Calu3 (cell line): Measurements from ENCODE around the gene MS4A13. TPM values are rescaled to one million over a fixed set of nuclear protein-coding genes. Genes with fewer than 3 reads are reported as not detected.
A peak's percentile ranks its signal among the peaks of the same experiment; 100 is the strongest.

Source experiments
- BruUV-seq: library from RNA; stranded (reverse); fragments of 400-500 nt; replicated peaks from 2 replicates; lab custom pipeline; 2021; lab: Mats Ljungman, UMichigan
- CTCF ChIA-PET: fragments of 300-600 bp; sonication (Branson Sonifier 250); formaldehyde crosslinking; loops from one replicate; lab custom pipeline; 2022; ENCODE audit warnings: antibody characterized with exemption; lab: Charles Lee
- DNase-seq: peaks from one replicate; pipeline ENCODE4 v3.0.0; 2022
- H3K27ac Mint-ChIP-seq: one replicate; pipeline ENCODE4 v1.8.0; 2022; ENCODE audit warnings: mixed read lengths; ENCODE audit not compliant: unreplicated experiment
- H3K27me3 Mint-ChIP-seq: one replicate; pipeline ENCODE4 v1.8.0; 2022; ENCODE audit warnings: mixed read lengths; ENCODE audit not compliant: unreplicated experiment
- H3K36me3 Mint-ChIP-seq: one replicate; pipeline ENCODE4 v1.8.0; 2022; ENCODE audit warnings: mild to moderate bottlenecking, moderate library complexity, mixed read lengths; ENCODE audit not compliant: insufficient read depth, unreplicated experiment
- H3K4me1 Mint-ChIP-seq: one replicate; pipeline ENCODE4 v1.8.0; 2022; ENCODE audit warnings: mild to moderate bottlenecking, low read depth, mixed read lengths; ENCODE audit not compliant: unreplicated experiment
- H3K4me3 Mint-ChIP-seq: one replicate; pipeline ENCODE4 v1.8.0; 2022; ENCODE audit warnings: mild to moderate bottlenecking, low read depth, moderate library complexity, mixed read lengths; ENCODE audit not compliant: unreplicated experiment
- H3K9me3 Mint-ChIP-seq: one replicate; pipeline ENCODE4 v1.8.0; 2022; ENCODE audit warnings: low read depth, mixed read lengths; ENCODE audit not compliant: unreplicated experiment
- intact Hi-C: fragments of 100-400 bp; cut with micrococcal nuclease; formaldehyde crosslinking; loops from one replicate; pipeline ENCODE4 v1.10.0; 2022; ENCODE audit not compliant: unreplicated experiment
- total RNA-seq: library from RNA; stranded (reverse); gene quantifications from 2 replicates; pipeline ENCODE4 v1.2.3, GENCODE V29; 2022
- TF ChIP-seq, protein P1 (sequence below): fragments of 200-600 bp; IDR thresholded peaks from one replicate; pipeline ENCODE4 v1.8.0; 2022; ENCODE audit warnings: antibody characterized with exemption; ENCODE audit not compliant: unreplicated experiment

The MS4A13 gene
- total RNA-seq, 1 experiment from 2014 or later, result not detected

DNA sequence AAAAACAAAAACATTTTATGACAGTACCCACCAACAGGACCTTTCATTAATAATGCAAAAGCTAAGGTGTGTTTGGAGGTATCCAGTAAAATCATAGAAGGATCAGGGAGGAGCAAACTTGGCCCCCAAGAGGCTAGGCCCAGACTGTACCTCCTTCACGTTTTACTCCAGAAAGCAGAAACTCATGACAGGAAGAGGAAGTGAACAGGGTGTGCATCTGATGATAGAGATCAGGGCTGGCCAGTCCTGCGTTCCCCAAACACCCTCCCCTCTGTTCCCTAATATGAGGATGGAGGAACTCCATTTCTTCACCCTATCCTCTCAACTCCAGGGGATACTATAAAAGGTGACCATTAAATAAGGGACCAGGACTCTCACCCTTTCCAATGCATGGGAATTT lies 32.8 kb upstream of the MS4A13 start:
- DNase-seq, result no peak
- CTCF ChIA-PET, result no interaction called here
- no peaks in the 10 kb centered on the region for H3K36me3 Mint-ChIP-seq
- H3K9me3 Mint-ChIP-seq, result no peaks in the 10 kb centered on the region
- H3K27ac Mint-ChIP-seq, result no peak overlapping the region
- H3K4me1 Mint-ChIP-seq, result no peaks in the 10 kb centered on the region
- H3K27me3 Mint-ChIP-seq, result peaks cover 20% of the 10 kb centered on the region
- no TSS peak for BruUV-seq
- intact Hi-C loops, result no loop called here
- TF ChIP-seq, protein P1, sequence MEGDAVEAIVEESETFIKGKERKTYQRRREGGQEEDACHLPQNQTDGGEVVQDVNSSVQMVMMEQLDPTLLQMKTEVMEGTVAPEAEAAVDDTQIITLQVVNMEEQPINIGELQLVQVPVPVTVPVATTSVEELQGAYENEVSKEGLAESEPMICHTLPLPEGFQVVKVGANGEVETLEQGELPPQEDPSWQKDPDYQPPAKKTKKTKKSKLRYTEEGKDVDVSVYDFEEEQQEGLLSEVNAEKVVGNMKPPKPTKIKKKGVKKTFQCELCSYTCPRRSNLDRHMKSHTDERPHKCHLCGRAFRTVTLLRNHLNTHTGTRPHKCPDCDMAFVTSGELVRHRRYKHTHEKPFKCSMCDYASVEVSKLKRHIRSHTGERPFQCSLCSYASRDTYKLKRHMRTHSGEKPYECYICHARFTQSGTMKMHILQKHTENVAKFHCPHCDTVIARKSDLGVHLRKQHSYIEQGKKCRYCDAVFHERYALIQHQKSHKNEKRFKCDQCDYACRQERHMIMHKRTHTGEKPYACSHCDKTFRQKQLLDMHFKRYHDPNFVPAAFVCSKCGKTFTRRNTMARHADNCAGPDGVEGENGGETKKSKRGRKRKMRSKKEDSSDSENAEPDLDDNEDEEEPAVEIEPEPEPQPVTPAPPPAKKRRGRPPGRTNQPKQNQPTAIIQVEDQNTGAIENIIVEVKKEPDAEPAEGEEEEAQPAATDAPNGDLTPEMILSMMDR, result no peak
- no peak overlapping the region for H3K4me3 Mint-ChIP-seq

DNA sequence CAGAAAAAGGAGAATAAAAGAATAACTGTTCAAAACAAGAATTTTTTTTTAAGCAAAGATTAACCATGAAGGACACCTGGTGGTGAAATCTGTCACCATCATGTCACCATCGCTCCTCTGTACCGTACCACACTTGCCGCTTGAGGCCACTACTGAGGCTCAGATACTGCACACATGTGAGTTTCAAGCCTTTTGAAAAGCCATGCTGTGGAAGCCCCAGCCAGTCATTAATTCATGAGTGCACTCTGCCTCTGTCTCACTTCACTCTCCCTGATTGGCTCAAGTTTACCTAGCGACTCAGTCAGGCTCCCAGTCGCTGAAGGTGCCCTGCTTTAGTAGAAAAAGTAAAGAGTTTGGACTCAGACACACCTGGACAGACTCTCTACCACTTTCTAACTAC lies 29.2 kb upstream of the MS4A13 start:
- TF ChIP-seq, protein P1, result peak; percentile 82
- intact Hi-C loops, result loop anchor here (1.0 to 5.0 kb wide), 3 partner anchors 123 to 221 kb away; no protein-coding TSS in a partner anchor
- no TSS peak for BruUV-seq
- no peaks in the 10 kb centered on the region for H3K4me1 Mint-ChIP-seq
- no peak overlapping the region for H3K27ac Mint-ChIP-seq
- DNase-seq, result peak; percentile 67
- no peak overlapping the region for H3K4me3 Mint-ChIP-seq
- H3K9me3 Mint-ChIP-seq, result no peaks in the 10 kb centered on the region
- CTCF ChIA-PET, result no interaction called here
- no peaks in the 10 kb centered on the region for H3K27me3 Mint-ChIP-seq
- H3K36me3 Mint-ChIP-seq, result no peaks in the 10 kb centered on the region

DNA sequence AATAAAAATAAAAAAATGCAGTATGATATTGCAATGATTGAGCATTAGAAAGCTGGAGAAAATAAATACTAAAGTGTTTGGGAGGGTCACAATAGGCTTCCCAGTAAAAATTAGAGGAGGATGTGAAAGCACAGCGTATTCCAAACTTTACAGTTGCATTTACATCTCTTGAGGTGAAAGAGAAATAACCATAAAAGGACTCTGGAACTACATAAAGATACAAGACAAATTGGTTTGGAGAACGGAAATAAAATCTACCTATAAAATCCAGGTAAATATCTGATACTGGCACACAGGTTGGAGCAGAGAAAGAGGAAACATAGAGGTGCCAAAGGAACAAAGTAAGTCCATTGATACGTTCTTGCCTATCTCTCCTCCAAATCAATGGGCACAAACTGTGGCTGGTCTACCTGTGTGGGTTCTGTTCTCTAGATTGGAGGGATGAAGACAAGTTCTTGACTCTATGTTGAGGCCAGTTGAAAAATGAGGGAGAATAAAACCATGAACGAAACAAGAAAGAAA lies 22.6 kb upstream of the MS4A13 start, which contains the start of gene MS4A12:
MS4A12 (plus strand) TSS at position 291 of the 522 bp plus-strand sequence. CDS start 4,541 bp downstream, outside the sequence.
- no peak for DNase-seq
- Mint-ChIP-seq H3K36me3 (no peaks in the 10 kb centered on the region), H3K27me3 (peaks cover 13% of the 10 kb centered on the region), H3K9me3 (peaks cover 2% of the 10 kb centered on the region), H3K27ac (no peak within 1 kb of the TSS), H3K4me1 (no peaks in the 10 kb centered on the region), H3K4me3 (no peak within 1 kb of the TSS)
- intact Hi-C loops, result no loop called here
- CTCF ChIA-PET, result no interaction called here
- BruUV-seq, result no TSS peak
- TF ChIP-seq, protein P1, result no peak

DNA sequence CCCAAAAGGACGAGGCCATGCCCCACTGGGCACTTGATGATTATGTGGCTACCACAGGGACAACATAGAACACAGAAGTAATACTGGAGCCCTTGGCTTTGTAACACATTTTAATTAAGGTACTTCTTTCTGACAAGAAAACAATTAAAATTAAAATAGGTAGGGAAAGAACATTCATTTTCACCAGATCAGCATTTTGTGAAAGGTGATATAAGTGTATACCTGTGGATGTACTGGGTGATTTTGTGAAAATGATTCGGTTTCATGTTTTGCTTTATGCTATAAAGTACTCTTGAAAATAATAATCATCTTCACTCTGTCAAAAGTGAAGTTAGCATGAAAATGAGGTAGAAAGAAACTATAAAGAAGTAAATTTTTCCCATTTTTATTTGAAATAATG lies 21.7 kb upstream of the MS4A13 start:
- CTCF ChIA-PET, result no interaction called here
- Mint-ChIP-seq H3K4me3 (no peak overlapping the region), H3K9me3 (peaks cover 2% of the 10 kb centered on the region), H3K27ac (no peak overlapping the region), H3K36me3 (no peaks in the 10 kb centered on the region), H3K27me3 (peaks cover 20% of the 10 kb centered on the region), H3K4me1 (no peaks in the 10 kb centered on the region)
- TF ChIP-seq, protein P1, result no peak
- BruUV-seq, result no TSS peak
- intact Hi-C loops, result no loop called here
- no peak for DNase-seq
